H9 (cell line): ENCODE measurements around the gene HOXD8. TPM values are rescaled to one million over a fixed set of nuclear protein-coding genes. Genes with fewer than 3 reads are reported as not detected.

ENCODE experiments used
- DNase-seq: peaks from one replicate; pipeline ENCODE4 v3.0.0-alpha.2; 2017
- H2AFZ ChIP-seq: one replicate; pipeline ENCODE4 v1.6.1; 2013; ENCODE audit warnings: mild to moderate bottlenecking, low read length, control low read depth, moderate library complexity
- H2AK5ac ChIP-seq: 2 replicates; pipeline ENCODE4 v1.6.1; 2013; ENCODE audit warnings: low read length, control low read depth, mixed read lengths; ENCODE audit not compliant: insufficient read length
- H2BK120ac ChIP-seq: one replicate; pipeline ENCODE4 v1.6.1; 2013; ENCODE audit warnings: low read depth, mild to moderate bottlenecking, low read length, control low read depth, inconsistent platforms; ENCODE audit not compliant: poor library complexity, severe bottlenecking
- H2BK12ac ChIP-seq: 2 replicates; pipeline ENCODE4 v1.6.1; 2013; ENCODE audit warnings: low read length, control low read depth, mixed read lengths, low read depth; ENCODE audit not compliant: insufficient read length
- H2BK15ac ChIP-seq: 2 replicates; pipeline ENCODE4 v1.6.1; 2013; ENCODE audit warnings: low read depth, low read length, control low read depth
- H2BK20ac ChIP-seq: one replicate; pipeline ENCODE4 v1.6.1; 2013; ENCODE audit warnings: low read depth, mild to moderate bottlenecking, low read length, control low read depth, inconsistent platforms; ENCODE audit not compliant: poor library complexity, severe bottlenecking
- H2BK5ac ChIP-seq: 2 replicates; pipeline ENCODE4 v1.6.1; 2013; ENCODE audit warnings: low read length, control low read depth, mixed read lengths; ENCODE audit not compliant: insufficient read length
- H3K14ac ChIP-seq: 2 replicates; pipeline ENCODE4 v1.6.1; 2013; ENCODE audit warnings: low read length, control low read depth; ENCODE audit not compliant: insufficient read depth
- H3K18ac ChIP-seq: 2 replicates; pipeline ENCODE4 v1.6.1; 2013; ENCODE audit warnings: low read depth, mild to moderate bottlenecking, mixed read lengths, low read length, control low read depth; ENCODE audit not compliant: insufficient read length
- H3K23ac ChIP-seq: 2 replicates; pipeline ENCODE4 v1.6.1; 2013; ENCODE audit warnings: low read length, control low read depth, mixed read lengths, low read depth; ENCODE audit not compliant: insufficient read length
- H3K23me2 ChIP-seq: 2 replicates; pipeline ENCODE4 v1.6.1; 2013; ENCODE audit warnings: low read depth, mild to moderate bottlenecking, mixed read lengths, low read length, control low read depth; ENCODE audit not compliant: insufficient read length, poor library complexity, severe bottlenecking
- H3K27ac ChIP-seq: 2 replicates; pipeline ENCODE4 v1.5.1; 2013; ENCODE audit warnings: low read length, control low read depth, mixed read lengths, low read depth; ENCODE audit not compliant: insufficient read length
- H3K27me3 ChIP-seq: 2 replicates; pipeline ENCODE4 v1.6.1; 2013; ENCODE audit warnings: low read length, control low read depth, inconsistent platforms; ENCODE audit not compliant: insufficient read depth
- H3K4ac ChIP-seq: 2 replicates; pipeline ENCODE4 v1.6.1; 2013; ENCODE audit warnings: low read depth, mild to moderate bottlenecking, control low read depth, inconsistent platforms, low read length, moderate library complexity
- H3K4me1 ChIP-seq: 2 replicates; pipeline ENCODE4 v1.6.1; 2013; ENCODE audit warnings: low read length, control low read depth, inconsistent platforms; ENCODE audit not compliant: insufficient read depth
- H3K4me2 ChIP-seq: 2 replicates; pipeline ENCODE4 v1.6.1; 2013; ENCODE audit warnings: low read length, control low read depth, mixed read lengths; ENCODE audit not compliant: insufficient read length, insufficient read depth
- H3K56ac ChIP-seq: 2 replicates; pipeline ENCODE4 v1.6.1; 2013; ENCODE audit warnings: low read depth, mild to moderate bottlenecking, mixed read lengths, low read length, control low read depth; ENCODE audit not compliant: insufficient read length
- H3K79me1 ChIP-seq: 2 replicates; pipeline ENCODE4 v1.6.1; 2013; ENCODE audit warnings: low read depth, mild to moderate bottlenecking, moderate library complexity, low read length, control low read depth, inconsistent platforms; ENCODE audit not compliant: insufficient read depth, poor library complexity, severe bottlenecking
- H3K79me2 ChIP-seq: 2 replicates; pipeline ENCODE4 v1.6.1; 2013; ENCODE audit warnings: low read length, control low read depth, inconsistent platforms; ENCODE audit not compliant: insufficient read depth
- H3K9ac ChIP-seq: 2 replicates; pipeline ENCODE4 v1.6.1; 2013; ENCODE audit warnings: low read length, control low read depth, mixed read lengths; ENCODE audit not compliant: insufficient read length; ENCODE audit errors: extremely low read depth
- H3K9me3 ChIP-seq: one replicate; pipeline ENCODE4 v1.6.1; 2013; ENCODE audit warnings: low read depth, low read length, inconsistent platforms; ENCODE audit not compliant: control insufficient read depth
- H3T11ph ChIP-seq: one replicate; pipeline ENCODE4 v1.6.1; 2013; ENCODE audit warnings: mild to moderate bottlenecking, low read length, control low read depth, inconsistent platforms
- H4K20me1 ChIP-seq: one replicate; pipeline ENCODE4 v1.6.1; 2013; ENCODE audit not compliant: control insufficient read depth, insufficient read length, insufficient read depth
- H4K5ac ChIP-seq: 2 replicates; pipeline ENCODE4 v1.6.1; 2013; ENCODE audit warnings: low read depth, mild to moderate bottlenecking, mixed read lengths, low read length, control low read depth; ENCODE audit not compliant: insufficient read length
- H4K8ac ChIP-seq: replicated peaks from 2 replicates; pipeline ENCODE4 v1.6.1; 2013; ENCODE audit warnings: low read length, control low read depth, mixed read lengths, low read depth; ENCODE audit not compliant: insufficient read length
- H4K91ac ChIP-seq: 2 replicates; pipeline ENCODE4 v1.6.1; 2013; ENCODE audit warnings: low read depth, mild to moderate bottlenecking, moderate library complexity, mixed read lengths, low read length, control low read depth; ENCODE audit not compliant: insufficient read length
- H3K27ac Mint-ChIP-seq, 3 experiments: 2 replicates in 2 of 3; 3 replicates in 1 of 3; pipeline ENCODE4 v1.8.0; 2020 to 2021; ENCODE audit warnings: mixed read lengths in 3 of 3, mild to moderate bottlenecking in 1 of 3, moderate library complexity in 1 of 3
- H3K27me3 Mint-ChIP-seq: 2 replicates; pipeline ENCODE4 v1.8.0; 2021; ENCODE audit warnings: low read depth, mild to moderate bottlenecking, moderate library complexity, mixed read lengths
- H3K36me3 Mint-ChIP-seq, 3 experiments: 2 replicates in 2 of 3; 3 replicates in 1 of 3; pipeline ENCODE4 v1.8.0; 2020 to 2021; ENCODE audit warnings: low read depth in 3 of 3, mixed read lengths in 3 of 3; ENCODE audit not compliant: insufficient read depth in 1 of 3
- H3K4me1 Mint-ChIP-seq, 2 experiments: 2 replicates each; pipeline ENCODE4 v1.8.0; 2020; ENCODE audit warnings: mixed read lengths in 2 of 2
- H3K4me3 Mint-ChIP-seq, 2 experiments: 2 replicates in 1 of 2; 3 replicates in 1 of 2; pipeline ENCODE4 v1.8.0; 2020 to 2021; ENCODE audit warnings: mild to moderate bottlenecking in 2 of 2, mixed read lengths in 2 of 2, moderate library complexity in 1 of 2
- H3K9me3 Mint-ChIP-seq, 2 experiments: 2 replicates in 1 of 2; 3 replicates in 1 of 2; pipeline ENCODE4 v1.8.0; 2020; ENCODE audit warnings: mild to moderate bottlenecking in 2 of 2, mixed read lengths in 2 of 2, moderate library complexity in 1 of 2
- CTCF ChIP-seq: fragments of 200-600 bp; sonication (generic); conservative IDR thresholded peaks from 3 replicates; pipeline ENCODE4 v1.8.0; 2021; ENCODE audit warnings: antibody characterized with exemption, mild to moderate bottlenecking
- WGBS: extraction: QIAGEN DNeasy Blood & Tissue Kit; methylation state at CpG from one replicate; pipeline ENCODE4 v1.1.7; 2013; ENCODE audit warnings: missing lambda C conversion rate, low lambda C conversion rate, mixed read lengths; ENCODE audit not compliant: insufficient read length; ENCODE audit errors: extremely low coverage; 5-methylcytosine and 5-hydroxymethylcytosine counted together
- total RNA-seq: library from RNA; stranded (reverse); gene quantifications from 2 replicates; pipeline ENCODE4 v1.2.1, GENCODE V29; 2021

The HOXD8 gene
- total RNA-seq, 1 experiment from 2014 or later = not detected

- no peak overlapping the region for H2BK120ac ChIP-seq
- peaks cover 0 to 5% of the 10 kb centered on the region in 2 experiments; a peak in 2 of 5 replicates for H3K9me3 Mint-ChIP-seq
- H3K4me1 ChIP-seq = no peaks in the 10 kb centered on the region
- no peaks in the 10 kb centered on the region for H3K79me2 ChIP-seq
- peaks cover 97% of the 10 kb centered on the region for H3K27me3 ChIP-seq
- H3K14ac ChIP-seq = no peak overlapping the region
- H3K27ac Mint-ChIP-seq = no peak overlapping the region
- H2BK12ac ChIP-seq = no peak overlapping the region
- no peak overlapping the region for H3K4me3 Mint-ChIP-seq
- no peak overlapping the region for H3K4ac ChIP-seq
- no peaks in the 10 kb centered on the region for H3K79me1 ChIP-seq
- no peak overlapping the region for H3K56ac ChIP-seq
- H3K23me2 ChIP-seq = no peaks in the 10 kb centered on the region
- peaks cover 3 to 31% of the 10 kb centered on the region in 2 experiments; a peak in 3 of 4 replicates for H3K4me1 Mint-ChIP-seq
- DNase-seq = no peak
- no peak overlapping the region for H4K8ac ChIP-seq
- no peak overlapping the region for H2AK5ac ChIP-seq
- H3K9me3 ChIP-seq = no peaks in the 10 kb centered on the region
- H3K9ac ChIP-seq = no peak overlapping the region
- H3K27ac ChIP-seq = no peak overlapping the region
- H3T11ph ChIP-seq = no peak overlapping the region
- H2BK15ac ChIP-seq = no peak overlapping the region
- no CpG with 5 or more reads among the region's 12 CpGs for WGBS
- no peak for TF ChIP-seq CTCF
- no peak overlapping the region for H3K4me2 ChIP-seq
- no peak overlapping the region for H4K91ac ChIP-seq
- peaks cover 2% of the 10 kb centered on the region for H4K20me1 ChIP-seq
- H4K5ac ChIP-seq = no peak overlapping the region
- peaks cover 100% of the 10 kb centered on the region for H3K27me3 Mint-ChIP-seq
- H2BK20ac ChIP-seq = no peak overlapping the region
- no peak overlapping the region for H3K23ac ChIP-seq
- no peak overlapping the region for H3K18ac ChIP-seq
- no peak overlapping the region for H2AFZ ChIP-seq
- H3K36me3 Mint-ChIP-seq = no peaks in the 10 kb centered on the region
- no peak overlapping the region for H2BK5ac ChIP-seq
Measured at GRCh38 chr2:176163672-176164056, 34.2 kb downstream of the HOXD8 start.
